Smooth muscle cell of the umbilical artery (primary cell): ENCODE measurements around the gene POU2AF2. TPM values are rescaled to one million over a fixed set of nuclear protein-coding genes. Genes with fewer than 3 reads are reported as not detected.

Source experiments
- total RNA-seq: library from RNA; depleted of rRNA; stranded (reverse); fragments of >200 nt; gene quantifications from 2 replicates; pipeline ENCODE4 v1.2.3, GENCODE V29; 2014

POU2AF2 gene, protein sequence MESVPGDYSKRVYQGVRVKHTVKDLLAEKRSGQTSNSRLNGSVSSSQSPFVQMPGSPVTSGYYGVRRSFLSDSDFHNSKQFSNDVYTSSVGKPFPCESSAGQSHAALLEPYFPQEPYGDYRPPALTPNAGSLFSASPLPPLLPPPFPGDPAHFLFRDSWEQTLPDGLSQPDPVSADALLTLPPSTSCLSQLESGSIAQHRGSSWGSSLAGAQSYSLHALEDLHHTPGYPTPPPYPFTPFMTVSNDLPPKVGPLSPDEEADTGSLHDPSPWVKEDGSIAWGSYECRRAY
- total RNA-seq: not detected in 2 replicates

GRCh38 chr11:111245425-111245824 lies at the start of gene POU2AF2:
Gene POU2AF2 (plus strand): TSS chr11:111245725. CDS start chr11:111245854, 129 bp downstream.

GRCh38 chr11:111298413-111299100 lies 53.0 kb downstream of the POU2AF2 start, which contains the start of gene POU2AF3:
Gene POU2AF3 (plus strand): TSS chr11:111298546. CDS start chr11:111298582, 36 bp downstream.

Other genes with a start within 250 kb of the POU2AF2 start
- gene POU2AF3, start 52.8 kb downstream of the POU2AF2 start, total RNA-seq: not detected in 2 replicates
- not detected in 2 replicates for gene POU2AF1, start 133.6 kb downstream of the POU2AF2 start, total RNA-seq